Sigmoid colon (tissue), 3 donors: ENCODE results near the gene PEX3.

Experiments used
- POLR2A ChIP-seq, 2 donors: fragments of 450-650 bp; IDR thresholded peaks; one replicate each; pipeline ENCODE4 v1.6.1; 2016; ENCODE audit warnings: antibody characterized with exemption in 2 of 2, mild to moderate bottlenecking in 2 of 2, moderate library complexity in 2 of 2
- TF ChIP-seq, protein P1 (sequence below), 4 experiments: fragments of 450-650 bp in 3 of 4; fragments of 200-600 bp in 1 of 4; IDR thresholded peaks; one replicate each; pipeline ENCODE4 v1.5.1; 2016 to 2019; ENCODE audit warnings: antibody characterized with exemption in 4 of 4, mild to moderate bottlenecking in 3 of 4, moderate library complexity in 2 of 4

- TF ChIP-seq, protein P1, sequence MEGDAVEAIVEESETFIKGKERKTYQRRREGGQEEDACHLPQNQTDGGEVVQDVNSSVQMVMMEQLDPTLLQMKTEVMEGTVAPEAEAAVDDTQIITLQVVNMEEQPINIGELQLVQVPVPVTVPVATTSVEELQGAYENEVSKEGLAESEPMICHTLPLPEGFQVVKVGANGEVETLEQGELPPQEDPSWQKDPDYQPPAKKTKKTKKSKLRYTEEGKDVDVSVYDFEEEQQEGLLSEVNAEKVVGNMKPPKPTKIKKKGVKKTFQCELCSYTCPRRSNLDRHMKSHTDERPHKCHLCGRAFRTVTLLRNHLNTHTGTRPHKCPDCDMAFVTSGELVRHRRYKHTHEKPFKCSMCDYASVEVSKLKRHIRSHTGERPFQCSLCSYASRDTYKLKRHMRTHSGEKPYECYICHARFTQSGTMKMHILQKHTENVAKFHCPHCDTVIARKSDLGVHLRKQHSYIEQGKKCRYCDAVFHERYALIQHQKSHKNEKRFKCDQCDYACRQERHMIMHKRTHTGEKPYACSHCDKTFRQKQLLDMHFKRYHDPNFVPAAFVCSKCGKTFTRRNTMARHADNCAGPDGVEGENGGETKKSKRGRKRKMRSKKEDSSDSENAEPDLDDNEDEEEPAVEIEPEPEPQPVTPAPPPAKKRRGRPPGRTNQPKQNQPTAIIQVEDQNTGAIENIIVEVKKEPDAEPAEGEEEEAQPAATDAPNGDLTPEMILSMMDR (IDR thresholded peaks at IDR 0.05) = no peak
- no peak for TF ChIP-seq POLR2A (IDR thresholded peaks at IDR 0.05)
Measured at GRCh38 chr6:143465546-143465945, 14.9 kb downstream of the PEX3 start.
